NCI-H82 treated with DMSO at 0.1 percent for 48 hours (cell line): ENCODE measurements around the gene SLC17A8.
"Not testable (repeated sequence)": the region's sequence is repeated elsewhere in the genome, so short reads cannot be mapped to it uniquely, and the experiment has no call there.

Experiments used
- DNase-seq: peaks from one replicate; lab custom pipeline; 2025; ENCODE audit not compliant: unreplicated experiment; lab: John Stamatoyannopoulos, UW

Gene SLC17A8

DNA sequence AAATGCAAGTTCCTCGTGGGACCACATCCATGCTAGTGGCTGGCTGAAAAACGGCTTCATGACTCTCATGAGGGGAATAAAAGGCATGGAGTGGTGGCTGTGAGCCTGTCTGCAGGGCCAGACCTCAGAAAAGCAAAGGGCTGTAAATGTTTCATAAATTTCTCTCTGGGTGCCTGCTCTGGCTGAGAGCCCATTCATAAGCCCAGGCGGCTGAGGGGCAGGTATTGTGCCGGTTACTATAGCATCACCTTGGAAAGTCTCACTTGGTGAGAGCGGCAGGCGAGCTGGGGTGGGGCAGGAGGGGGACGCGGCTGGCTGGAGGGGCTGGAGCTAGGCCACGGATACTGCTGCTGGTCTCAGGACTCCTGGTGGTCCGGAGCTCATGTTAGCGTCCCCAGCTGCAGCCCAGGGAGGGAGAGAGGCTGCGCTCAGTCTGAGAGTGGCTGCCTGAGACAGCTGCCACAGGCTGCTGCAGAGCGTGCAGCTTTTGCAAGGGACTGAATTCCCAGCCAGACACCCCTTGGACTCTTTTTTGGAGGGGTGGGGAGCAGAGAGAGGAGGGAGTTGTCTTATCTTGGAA, at the start of gene SLC17A8:
SLC17A8 (plus strand) TSS at position 431 of the 580 bp plus-strand sequence. CDS start 318 bp downstream, outside the sequence.
- no peak for DNase-seq

DNA sequence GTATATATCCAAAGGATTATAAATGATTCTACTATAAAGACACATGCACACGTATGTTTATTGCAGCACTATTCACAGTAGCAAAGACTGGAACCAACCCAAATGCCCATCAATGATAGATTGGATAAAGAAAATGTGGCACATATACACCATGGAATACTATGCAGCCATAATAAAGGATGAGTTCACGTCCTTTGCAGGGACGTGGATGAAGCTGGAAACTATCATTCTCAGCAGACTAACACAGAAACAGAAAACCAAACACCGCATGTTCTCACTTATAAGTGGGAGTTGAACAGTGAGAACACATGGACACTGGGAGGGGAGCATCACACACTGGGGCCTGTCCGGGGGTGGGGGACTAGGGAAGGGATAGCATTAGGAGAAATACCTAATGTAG, 48.7 kb upstream of the SLC17A8 start:
- not testable (repeated sequence) for DNase-seq

DNA sequence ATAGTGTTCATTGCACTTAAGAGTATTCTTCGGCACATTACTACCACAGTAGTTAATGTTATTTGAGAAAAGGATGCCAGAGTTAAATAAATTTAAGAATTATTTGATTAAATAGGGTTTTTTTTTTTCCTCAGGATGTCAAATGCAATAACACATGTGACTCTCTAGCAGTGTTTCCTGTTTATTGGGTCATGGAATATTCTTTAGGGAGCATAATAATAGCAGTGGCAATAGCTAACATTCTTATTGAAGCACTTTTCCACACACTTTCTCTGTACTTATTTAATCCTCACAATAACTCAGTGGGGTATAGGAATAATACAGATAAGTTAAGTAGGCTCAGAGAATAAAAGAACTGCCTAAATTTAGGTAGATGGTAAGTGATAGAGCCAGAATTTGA, 45.6 kb upstream of the SLC17A8 start:
- DNase-seq, result no peak

DNA sequence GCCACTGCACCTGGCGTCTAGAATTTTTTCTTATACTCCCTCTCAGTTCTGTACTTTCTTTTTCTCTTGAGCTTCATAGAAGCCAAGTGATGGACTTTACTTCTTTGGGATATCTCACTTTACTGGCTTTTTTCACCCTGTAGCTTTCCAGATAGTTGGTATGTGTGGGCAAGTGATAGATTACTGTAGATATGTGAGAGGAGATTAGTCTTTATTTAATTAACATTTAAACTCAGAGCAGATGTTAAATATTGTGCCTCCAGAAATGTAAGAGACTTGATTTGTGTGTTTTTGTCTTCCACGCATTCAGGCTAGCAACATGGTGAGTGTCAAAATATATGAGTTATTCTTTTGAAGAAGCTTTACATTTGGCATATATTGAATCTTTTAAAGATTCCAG, 39.5 kb upstream of the SLC17A8 start:
- no peak for DNase-seq

DNA sequence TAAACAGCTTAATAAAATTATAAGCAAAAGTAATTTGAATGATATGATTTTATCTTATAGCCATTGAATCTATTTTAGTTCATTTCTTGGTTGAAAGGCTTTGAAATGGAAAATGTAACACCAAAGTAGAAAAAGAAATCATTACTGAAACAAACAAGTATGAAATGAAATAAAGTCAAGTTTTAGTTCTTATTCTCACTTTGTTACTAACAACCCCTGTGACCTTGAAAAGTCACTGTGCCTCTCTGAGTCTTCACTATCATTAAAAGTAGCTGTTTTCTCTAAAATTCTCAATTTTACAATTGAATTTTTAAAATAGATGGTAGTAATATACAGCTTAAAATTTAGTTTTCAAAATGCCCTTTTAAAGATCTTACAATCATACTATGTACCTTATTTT, 32.4 kb upstream of the SLC17A8 start:
- DNase-seq, result no peak

DNA sequence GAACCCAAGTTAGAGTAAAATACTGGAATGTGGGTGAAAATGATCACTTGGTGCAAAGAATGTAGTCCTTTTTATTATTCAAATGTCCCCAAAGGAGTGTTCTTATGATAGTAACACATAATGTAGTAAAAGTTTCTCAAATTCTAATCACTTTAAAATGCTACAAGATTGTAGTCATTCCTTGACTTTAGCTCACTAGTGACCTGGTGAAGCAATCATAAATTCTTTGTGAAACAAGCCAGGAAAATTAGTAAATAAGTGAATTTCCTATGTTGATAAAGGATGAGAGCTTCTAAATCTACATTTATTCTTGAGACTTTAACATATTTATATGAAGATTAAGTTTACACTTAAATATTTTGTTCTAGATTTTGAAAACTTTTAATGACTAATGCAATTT, 30.7 kb upstream of the SLC17A8 start:
- no peak for DNase-seq

DNA sequence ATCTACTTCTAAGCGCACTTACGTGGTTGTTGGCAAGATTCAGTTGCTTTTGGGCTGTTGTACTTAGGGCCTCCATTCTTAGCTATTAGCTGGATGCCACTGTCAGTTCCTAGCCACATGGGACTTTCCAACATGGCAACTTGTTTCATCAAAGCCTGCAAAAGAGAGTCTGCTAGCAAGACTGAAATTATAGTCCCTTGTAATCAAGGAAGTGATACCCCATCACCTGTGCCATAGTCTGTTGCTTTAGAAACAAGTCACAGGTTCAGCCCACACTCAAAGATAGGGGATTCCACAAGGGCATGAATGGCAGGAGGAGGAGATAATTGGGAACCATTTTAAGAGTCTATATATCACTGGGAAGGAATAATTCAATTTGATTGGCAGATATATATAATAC, 27.1 kb upstream of the SLC17A8 start:
- DNase-seq, result no peak

DNA sequence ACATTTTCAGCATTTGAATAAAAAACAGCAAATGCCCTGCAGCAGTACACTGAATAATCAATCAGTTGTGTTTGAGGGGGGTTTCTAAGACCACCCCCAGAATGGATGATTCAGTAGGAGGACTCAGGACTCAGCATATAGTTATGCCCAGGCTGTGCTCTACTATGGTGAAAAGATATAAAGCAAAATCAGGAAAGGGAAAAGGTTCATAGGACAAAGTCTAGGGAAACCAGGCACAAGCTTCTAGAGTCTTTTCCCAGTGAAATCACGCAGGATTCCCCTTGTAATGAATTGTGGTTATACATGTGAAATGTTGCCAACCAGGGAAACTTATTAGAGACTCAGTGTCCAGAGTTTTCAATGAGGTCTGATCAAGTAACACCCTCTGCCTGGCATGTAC, 25.0 kb upstream of the SLC17A8 start:
- DNase-seq, result no peak

DNA sequence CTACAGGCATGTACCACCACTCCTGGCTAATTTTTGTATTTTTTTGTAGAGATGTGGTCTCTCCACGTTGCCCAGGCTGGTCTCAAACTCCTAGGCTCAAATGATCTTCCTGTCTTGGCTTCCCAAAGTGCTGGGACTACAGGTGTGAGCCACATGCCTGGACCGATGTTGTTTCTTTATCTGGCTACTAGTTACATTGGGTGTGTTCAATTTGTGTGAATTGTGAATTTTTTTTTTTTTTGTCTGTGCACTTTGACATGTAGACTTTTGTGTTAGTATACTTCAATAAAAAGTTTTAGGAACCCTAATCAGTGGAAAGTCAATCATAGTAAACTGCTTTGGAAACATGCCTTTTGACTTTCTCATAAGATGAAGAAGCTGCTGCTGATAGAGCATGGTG, 24.0 kb upstream of the SLC17A8 start:
- DNase-seq, result no peak

DNA sequence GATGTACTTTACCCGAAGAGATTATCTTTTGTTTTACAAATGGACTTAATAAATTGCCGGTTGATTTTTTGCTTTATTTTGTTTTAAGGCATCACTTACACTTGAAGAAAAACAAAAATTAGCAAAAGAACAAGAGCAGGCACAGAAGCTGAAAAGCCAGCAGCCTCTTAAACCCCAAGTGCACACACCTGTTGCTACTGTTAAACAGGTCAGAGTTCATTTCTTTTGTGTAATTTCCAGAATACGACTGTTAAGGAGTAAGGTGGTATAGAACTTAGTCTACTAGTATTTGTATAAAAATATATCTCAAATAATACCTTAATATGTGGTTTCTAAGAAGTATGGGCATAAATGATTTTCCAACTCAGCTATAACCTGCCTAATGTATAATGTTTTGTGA, 19.6 kb upstream of the SLC17A8 start:
- no peak for DNase-seq

DNA sequence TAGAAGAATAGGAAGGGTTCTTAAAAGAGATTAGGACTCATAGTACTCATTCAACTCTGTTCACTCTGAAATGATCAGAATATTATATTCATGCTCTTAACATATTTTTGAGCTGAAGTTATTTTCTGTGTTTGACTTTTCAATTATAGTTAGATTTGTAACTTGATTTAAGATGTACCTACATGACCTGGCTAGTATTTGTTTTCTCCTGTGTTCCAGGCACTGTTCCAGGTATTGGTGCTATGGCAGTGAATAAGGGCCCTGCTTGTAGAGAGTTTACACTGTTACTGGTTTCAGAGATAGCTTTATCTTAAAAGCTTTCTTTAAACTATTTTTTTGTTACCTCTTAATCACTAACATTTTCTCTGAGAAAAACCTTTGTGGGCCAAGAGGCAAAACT, 19.1 kb upstream of the SLC17A8 start:
- DNase-seq, result no peak

DNA sequence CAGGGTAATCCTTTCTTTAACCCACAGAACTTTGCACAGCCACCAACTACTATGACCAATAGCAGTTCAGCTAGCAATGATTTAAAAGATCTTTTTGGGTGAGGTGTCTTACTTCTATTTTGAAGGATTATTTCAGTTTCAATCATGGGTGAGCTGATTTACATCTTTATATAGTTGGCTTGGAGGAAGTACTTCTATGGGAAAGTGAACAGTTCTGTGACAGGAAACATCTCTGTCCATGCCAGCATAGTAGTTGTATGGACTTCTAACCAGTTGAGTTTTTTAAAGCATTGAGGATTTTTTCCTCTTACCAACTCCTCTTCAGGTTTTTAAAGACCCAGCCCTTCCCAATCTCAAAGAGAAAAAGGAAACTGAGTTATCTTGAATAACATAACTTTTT, 17.8 kb upstream of the SLC17A8 start:
- DNase-seq, result no peak

DNA sequence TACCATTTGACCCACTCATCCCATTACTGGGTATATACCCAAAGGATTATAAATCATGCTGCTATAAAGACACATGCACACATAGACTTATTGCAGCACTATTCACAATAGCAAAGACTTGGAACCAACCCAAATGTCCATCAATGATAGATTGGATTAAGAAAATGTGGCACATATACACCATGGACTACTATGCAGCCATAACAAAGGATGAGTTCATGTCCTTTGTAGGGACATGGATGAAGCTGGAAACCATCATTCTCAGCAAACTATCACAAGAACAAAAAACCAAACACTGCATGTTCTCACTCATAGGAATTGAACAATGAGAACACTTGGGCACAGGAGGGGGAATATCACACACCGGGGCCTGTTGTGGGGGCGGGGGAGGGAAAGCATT, 14.0 kb upstream of the SLC17A8 start:
- DNase-seq, result not testable (repeated sequence)

DNA sequence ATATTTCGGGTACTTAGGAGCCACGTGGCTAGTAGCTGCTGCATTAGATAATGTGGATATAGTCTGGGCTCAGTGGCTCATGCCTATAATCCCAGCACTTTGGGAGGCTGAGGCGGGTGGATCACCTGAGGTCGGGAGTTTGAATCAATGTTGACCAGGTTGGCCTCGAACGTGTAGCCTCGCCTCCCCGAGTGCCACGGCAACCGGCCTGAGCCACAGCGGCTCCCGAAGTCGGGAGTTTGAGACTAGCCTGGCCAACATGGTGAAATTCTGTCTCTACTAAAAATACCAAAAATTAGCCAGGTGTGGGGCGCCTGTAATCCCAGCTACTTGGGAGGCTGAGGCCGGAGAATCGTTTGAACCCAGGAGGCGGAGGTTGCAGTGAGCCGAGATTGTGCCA, 12.5 kb upstream of the SLC17A8 start:
- DNase-seq, result not testable (repeated sequence)

DNA sequence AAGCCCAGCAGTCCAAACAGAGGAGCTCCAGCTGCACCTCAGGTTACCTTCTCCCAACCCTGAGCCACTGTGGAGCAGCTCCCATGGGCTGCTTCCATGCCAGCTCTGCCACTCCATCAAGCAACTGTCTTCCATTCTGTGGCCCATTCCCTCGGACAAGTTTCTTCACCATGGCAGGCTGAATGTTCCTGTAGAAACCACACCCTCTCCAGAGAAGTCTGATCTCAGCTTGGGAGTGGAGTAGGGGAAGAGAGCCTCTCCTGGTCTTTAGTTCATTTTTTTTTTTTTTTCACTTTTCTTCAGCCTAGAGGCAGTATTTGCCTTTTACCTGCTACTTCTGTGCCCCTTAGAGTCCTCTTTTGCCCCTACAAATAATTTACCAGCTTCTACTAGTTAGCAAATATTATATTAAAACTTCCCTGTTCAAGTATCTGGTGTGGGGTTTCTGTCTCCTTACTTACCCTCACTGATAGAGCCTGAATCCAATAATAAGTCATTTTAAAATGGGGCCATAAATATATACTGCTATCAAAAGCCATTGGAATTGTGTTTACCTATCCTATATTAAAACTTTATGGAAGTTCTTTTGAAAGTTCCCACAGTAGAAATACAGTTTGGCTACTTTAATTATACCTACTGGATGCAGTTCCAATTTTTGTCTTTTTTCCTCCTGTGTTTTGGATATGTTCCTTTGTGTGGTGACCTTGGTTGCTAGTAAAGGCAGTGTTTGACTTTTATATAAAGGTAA, 11.7 kb upstream of the SLC17A8 start:
- no peak for DNase-seq

DNA sequence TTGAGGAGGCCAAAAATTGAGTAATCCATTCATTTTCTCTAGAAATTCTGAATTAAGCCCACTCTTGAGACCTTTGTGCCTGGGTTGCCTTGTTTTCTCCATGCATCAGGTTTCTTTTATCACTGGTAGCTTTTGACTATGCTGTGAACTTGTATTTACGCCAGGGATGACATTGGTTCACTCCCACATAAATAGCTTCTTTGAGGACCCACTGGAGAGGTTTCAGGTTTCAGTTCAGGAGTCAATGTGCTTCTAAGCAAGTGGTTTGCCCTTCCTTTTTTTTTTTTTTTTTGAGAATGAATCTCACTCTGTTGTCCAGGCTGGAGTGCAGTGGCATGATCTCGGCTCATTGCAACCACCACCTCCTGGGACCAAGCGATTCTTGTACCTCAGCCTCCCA, 10.2 kb upstream of the SLC17A8 start:
- DNase-seq, result no peak

DNA sequence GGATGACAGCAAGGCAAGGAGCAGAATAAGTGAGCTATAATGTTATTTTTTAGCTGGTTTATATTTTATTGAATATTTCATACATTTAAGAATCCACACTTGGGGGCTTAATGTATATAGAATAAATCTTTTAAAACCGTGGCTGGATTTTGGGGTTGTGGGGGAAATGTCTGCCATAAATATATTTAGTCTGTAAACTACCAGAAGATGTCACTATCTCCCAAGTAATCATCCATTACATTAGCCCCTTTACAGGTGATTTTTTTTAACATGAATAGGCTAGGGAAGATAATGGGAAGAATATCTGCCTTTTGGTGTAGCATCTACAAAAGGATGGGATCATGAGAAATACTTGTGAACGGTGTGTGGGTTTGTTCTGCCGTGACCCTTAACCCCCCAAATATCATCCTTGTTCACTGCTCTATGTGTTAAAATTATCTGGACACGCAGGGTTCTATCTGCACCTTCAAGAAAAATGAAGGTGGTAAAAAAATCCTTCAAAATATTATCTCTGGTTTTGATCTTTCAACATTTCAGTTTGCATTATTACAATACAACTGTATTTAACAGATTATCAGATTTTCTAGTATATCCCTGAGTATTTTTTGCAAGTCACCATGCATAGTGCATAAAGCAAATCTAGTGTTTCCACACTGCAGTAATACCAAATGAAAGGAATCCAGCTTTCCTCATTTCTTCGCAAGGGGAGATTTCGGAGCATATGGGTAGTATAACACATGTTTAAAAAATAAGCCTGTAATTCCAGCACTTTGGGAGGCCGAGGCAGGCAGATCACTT, 8.0 kb upstream of the SLC17A8 start:
- DNase-seq, result no peak

DNA sequence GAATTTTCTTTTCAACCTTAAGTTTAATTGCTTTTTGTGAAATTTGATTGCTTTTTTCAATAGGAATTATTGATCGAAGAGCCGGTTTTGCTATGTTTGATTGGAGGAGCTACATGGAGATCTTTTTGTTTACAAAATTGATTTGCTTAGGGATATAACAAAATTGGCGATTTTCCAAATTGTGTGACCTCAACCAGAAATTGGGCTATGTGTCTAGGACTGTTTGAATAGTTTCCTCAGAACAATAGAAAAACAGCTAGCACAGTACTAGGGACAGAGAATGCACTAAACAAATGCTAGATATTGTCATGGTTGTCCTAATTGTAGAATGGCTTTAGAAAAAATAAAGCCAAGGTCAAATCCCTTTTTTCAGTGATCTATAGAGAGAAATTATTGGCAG, 2.4 kb downstream of the SLC17A8 start:
- DNase-seq, result no peak

DNA sequence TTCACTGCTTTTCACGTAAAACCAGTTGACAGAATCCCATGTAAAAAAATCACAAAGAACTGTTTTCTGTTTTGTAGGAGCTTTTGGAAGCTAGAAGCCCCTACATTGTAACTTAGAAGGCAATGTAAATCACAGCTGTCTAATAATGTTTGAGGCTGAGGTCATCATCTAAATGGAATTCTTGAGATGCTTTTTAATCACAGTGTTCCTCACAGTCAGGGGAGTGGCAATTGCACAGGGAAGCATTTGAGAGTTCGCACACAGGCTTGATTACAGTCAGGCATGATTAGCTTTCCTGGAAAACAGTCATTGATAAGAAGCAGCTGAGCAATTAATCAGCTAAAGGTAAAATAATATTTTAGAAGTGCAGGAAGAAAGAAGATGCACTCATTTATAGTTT, 2.9 kb downstream of the SLC17A8 start:
- no peak for DNase-seq

DNA sequence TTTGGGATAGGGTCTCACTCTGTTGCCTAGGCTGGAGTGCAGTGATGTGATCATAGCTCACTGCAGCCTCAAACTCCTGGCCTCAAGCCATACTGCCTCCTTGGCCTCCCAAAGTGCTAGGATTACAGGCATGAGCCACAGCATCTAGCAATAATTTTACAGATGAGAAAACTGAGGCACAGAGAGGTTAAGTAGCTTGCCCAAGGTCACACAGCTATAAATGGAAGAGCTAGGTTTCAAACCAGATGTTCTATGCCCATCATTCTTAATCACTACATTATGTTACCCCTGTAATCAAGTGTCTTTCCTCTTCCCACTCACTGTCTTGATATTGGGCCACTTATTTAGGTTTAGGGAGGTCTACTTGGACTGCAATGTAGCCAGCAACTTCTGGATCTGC, 3.6 kb downstream of the SLC17A8 start:
- no peak for DNase-seq

DNA sequence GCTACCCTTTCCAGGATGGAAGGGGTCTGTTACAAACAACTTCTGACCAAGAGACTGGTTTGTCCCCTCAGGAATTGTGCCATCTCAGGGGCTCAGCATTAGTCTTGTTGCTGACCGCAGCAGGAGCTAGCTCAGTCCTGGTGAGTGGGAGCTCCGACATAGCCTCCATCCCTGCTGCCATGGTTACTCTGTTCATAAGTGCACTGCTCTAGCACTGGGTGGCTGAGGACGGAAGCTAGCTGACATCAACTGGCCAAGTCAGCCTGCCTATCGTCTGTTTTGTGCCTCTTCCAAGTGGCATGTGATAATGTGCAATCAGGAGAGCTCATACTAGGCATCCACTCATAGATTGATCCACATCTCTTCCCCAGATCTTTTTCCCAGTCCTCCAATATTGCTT, 7.5 kb downstream of the SLC17A8 start:
- DNase-seq, result no peak

DNA sequence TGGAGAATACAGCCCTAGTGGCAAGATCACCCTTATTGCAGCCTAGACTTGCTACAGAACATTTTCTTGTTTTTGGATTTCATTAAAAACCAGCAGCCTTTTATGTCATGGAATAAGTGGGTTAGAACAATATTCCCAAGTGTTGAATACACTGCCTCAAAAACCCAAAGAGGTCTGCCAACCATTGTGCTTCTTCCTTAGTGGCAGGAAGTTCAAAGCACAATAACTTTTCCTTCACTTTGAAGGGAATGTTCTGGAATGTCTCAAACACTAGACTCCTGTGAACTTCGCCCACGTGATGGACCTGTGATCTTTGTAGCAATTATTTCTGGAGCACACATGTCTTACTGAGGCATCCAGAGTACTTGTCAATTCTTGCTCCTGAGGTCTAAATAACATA, 8.5 kb downstream of the SLC17A8 start:
- DNase-seq, result no peak
